Fibroblast of peridontal ligament (primary cell): ENCODE measurements around the gene ANGPTL7.

Source experiments
- DNase-seq: peaks from one replicate; pipeline ENCODE4 v3.0.0-alpha.2; 2010; ENCODE audit errors: extremely low read depth

ANGPTL7 gene

GRCh38 chr1:11204396-11205190 is 15.4 kb downstream of the ANGPTL7 start:
- DNase-seq = no peak

GRCh38 chr1:11207898-11208611 is 18.9 kb downstream of the ANGPTL7 start:
- DNase-seq = no peak

DNA sequence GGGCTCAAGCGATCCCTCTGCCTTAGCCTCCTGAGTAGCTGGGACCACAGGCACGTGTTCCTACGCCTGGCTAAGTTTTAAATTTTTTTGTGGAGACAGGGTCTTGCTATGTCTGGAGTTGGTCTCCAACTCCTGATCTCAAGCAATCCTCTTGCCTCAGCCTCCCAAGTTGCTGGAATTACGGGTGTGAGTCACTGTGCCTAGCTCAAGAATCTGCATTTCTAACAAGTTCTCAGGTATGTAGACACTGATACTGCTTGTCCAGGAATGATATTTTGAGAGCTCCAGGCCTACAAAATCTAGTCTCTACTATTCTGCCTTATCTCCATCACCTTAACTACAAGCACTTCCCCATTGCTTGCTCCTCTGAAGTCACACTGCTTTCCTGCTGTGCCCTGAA is 22.3 kb downstream of the ANGPTL7 start:
- DNase-seq = no peak

GRCh38 chr1:11211925-11212587 is 22.9 kb downstream of the ANGPTL7 start:
- no peak for DNase-seq

DNA sequence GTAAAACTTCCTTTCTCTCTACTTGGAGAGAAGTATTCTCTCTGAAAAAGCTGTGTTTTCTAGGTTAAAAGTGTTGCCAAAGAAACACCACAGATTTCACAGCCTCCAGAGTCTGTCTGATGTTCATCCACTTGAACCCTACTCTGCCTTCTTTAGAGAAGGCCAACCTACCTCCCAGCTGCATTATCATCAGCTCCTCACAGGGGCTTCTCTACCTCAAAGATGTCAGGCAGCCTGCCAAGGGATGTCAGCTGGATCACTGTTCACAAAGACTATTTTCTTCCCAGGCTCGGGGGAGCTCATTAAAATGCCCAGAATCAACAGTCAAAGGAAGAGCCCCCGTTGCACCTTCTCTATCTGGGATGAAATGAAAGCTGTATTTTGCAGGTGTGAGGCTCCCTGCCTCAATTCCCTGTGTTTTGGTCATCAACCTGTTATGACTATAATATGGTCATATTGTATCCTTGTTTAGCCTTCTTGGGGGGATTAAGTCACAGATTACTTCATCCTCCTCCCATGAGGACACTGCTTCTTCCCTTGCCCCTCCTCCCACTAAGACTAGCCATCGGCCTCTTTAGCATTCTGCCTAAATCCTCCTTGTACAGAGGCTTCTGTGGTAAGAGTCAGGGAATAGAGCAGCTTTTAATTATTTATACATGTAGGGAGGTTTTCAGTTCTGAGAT is 25.7 kb downstream of the ANGPTL7 start:
- no peak for DNase-seq

DNA sequence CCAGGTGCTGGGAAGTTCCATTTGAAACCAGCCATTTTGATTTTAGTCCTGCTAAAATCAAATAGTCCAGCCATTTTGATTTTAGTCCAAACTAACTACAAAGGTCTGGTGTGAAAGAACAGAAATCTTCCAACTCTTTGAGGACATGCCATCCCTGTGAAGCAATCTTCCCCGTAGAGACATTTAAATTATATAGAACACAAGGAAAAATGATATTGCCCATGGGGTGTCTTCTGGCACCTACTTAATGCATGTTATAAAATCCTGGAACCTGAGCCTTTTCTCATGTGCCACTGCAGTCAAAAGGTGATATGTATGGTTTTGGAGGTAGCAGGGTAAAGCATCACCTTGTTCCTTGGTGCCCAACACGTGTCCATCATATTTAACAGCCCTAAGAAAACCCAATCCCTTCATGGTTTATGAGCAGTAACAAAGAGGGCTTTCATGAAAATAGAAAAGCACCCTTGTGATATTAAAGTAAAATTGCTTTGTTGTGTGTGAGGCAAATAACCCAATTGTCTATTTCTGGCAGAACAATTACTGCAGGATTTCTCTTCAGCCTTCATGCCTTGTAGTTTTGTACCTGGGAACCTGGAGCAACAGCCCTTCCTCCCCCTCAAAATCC is 26.3 kb downstream of the ANGPTL7 start:
- no peak for DNase-seq

GRCh38 chr1:11216074-11216473 is 26.9 kb downstream of the ANGPTL7 start:
- DNase-seq = no peak

DNA sequence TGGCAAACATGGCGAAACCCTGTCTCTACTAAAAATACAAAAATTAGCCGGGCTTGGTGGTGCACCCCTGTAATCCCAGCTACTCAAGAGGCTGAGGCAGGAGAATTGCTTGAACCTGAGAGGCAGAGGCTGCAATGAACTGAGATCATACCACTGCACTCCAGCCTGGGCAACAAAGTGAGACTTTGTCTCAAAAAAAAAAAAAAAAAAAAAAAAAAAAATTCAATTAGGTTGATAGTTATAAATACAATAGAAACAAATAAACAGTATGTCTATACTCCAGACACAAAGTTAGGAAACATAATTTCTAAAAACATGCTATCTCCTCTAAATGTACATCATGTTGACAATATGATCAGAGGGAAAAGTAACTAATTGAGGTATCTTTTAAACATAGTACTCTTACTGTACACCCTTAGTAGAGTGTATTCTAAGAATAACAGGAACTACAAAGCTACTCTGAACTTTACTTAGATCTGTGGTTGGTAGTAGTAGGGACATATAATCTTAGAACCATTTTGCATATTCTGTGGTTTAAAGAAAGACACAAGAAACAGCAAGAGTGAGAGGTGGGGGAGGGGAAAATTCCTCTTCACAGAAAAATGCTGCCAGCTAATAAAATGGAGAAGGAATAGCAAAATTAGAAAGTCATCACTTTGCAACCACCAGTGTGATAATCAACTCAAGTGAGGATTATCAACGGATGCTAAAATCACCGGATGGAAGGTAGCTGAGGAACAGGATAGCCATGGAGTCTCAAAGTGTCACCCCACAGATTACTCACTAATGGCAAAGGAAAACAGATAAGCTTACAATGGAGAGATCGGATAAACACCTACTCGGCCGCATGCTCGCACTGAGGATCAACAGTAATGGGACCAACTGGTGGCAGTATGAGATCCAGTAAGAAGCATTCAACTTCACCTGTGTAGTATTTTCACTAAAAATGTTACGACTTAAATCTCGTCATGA is 38.2 kb downstream of the ANGPTL7 start:
- DNase-seq = no peak

DNA sequence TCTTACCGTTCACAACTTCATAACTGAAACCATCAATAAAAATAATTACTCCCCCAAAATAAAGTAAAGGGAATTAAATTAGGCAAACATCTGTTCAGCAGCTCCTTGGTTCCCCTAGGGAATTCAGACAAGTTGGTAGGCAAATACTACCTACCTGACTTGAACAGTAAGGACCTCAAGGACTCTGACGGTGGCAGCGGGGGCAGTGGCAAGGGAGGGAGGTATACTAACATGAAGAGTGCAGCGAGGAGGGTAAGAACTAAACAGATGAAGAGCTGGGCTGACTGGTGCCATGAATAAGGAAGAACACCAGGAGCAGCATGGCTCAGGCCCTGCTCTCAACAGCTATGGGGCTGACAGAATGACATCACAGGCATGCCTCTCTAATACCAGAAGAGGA is 40.0 kb downstream of the ANGPTL7 start:
- DNase-seq = no peak

DNA sequence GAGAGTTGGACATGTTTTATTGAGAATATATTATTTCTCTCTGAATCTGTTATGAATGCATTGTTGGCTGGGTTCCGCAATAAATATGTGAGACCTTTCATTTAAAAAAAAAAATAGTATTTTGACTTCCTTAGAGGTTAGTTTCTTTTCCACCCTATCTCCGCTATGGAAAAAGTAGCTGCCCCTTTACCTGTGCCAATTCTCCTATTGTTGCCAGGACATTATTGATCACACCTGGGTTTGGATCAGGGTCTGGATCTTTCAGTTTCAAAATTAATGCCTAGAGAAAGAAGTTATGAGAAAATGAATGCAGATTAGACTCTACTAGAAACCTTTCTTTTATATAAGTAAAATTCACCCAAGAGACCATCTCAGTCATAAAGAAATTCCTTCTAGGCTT is 44.1 kb downstream of the ANGPTL7 start:
- no peak for DNase-seq

GRCh38 chr1:11237356-11237755 is 48.2 kb downstream of the ANGPTL7 start:
- DNase-seq = no peak

DNA sequence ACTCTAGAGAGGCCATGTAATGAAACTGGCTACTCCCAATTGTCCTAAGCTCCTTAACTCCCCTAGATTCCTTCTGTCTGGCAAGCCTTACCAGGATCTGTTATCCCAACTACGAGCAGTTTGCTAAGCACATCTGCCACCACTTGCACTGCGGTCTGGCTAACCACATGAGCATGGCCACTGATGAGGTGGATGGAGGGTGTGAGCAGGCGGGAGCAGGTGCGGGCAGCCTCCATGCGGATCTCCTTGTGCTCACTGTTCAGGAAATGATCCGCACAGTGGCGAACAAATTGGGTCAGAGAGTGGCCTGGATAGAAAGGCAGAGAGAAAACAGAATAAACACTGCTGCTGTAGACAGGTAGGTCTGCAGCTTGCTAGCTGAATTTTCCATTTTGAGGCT is 49.2 kb downstream of the ANGPTL7 start:
- DNase-seq = no peak

GRCh38 chr1:11245248-11245647 is 56.1 kb downstream of the ANGPTL7 start:
- no peak for DNase-seq
